HG02763 (cell line): ENCODE data around the gene SVOPL.
"Not testable (repeated sequence)": the region's sequence is repeated elsewhere in the genome, so short reads cannot be mapped to it uniquely, and the experiment has no call there.

ENCODE experiments used
- ATAC-seq: cut with Tn5 transposase; IDR thresholded peaks from one replicate; pipeline ENCODE4 v1.9.1; 2021; ENCODE audit warnings: mild to moderate bottlenecking, moderate library complexity; ENCODE audit not compliant: unreplicated experiment

Gene SVOPL

DNA sequence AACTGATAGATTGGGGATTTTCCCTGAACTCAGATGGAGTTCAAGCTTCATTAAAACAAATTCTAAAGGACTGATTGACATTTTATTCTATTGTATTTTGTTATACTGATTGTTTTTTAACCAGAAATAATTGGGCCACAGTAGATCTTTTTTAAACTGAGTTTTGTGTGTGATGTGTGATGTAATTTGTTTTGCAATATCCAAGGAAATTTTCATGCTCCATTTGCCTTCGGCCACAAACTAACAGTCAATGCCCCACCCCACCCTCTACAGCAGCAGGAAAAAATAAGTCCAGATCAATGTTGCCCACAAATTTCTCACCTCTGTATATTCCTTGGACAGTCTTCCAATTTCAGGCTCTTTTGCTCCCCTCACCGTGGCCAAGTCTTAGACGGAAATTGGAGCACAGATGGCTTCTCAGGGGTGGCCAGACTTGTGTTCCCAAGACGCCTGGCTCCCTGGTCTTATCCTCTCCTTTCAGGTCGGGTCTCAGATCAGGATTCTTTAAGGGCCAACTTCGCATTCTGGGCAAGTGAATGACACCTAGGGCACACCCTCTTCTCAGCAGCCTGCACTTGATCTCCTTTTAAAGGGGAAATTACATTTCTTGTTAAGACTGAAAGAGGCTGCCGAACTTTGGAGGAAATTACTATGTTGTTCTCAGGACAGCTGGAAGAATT lies at the start of gene SVOPL:
TSS of gene SVOPL (minus strand) at position 506 of the 680 bp plus-strand sequence. CDS start 22,317 bp downstream, outside the sequence.
- no peak for ATAC-seq

- no peak for ATAC-seq
These were observed 49.3 kb upstream of the SVOPL start for GRCh38 chr7:138750473-138750872.

GRCh38 chr7:138749960-138750359 lies 48.8 kb upstream of the SVOPL start:
- no peak for ATAC-seq

GRCh38 chr7:138748666-138749065 lies 47.5 kb upstream of the SVOPL start:
- ATAC-seq: no peak

DNA sequence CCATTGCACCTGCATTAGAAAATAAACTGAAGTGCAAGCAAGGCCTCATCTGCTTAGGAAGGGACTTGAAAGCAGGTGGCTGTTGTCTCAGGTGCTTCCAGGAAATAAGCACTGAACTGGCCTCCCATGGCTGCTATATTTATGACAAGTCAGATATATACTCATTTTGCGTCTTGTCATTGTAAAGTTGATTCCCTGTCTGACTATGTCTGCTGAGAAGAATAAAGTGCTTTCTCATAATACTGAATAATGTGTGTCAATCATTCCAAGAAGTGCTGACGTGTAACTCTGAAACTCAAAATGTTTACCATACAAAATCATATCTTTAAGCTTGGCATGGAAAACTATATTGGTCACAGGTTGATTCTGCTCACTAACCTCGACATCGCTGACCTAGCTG lies 44.9 kb upstream of the SVOPL start:
- no peak for ATAC-seq

DNA sequence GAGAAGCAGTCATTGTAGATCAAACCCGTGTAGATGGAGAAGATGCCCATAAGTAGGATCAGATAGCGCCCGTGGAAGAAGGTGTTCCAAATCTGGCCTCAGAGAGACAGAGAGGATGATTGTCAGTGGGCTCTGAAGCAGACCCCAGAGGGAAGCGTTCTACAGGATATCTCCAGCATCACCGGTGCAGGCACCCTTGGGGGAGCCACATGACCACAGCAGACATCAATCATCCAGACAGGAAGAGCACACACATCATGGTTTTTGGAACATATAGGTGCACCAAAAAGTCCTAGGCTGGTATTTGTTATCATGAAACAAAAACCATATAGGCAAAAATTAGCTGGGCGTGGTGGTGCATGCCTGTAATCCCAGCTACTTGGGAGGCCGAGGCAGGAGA lies 44.0 kb upstream of the SVOPL start:
- ATAC-seq: no peak

DNA sequence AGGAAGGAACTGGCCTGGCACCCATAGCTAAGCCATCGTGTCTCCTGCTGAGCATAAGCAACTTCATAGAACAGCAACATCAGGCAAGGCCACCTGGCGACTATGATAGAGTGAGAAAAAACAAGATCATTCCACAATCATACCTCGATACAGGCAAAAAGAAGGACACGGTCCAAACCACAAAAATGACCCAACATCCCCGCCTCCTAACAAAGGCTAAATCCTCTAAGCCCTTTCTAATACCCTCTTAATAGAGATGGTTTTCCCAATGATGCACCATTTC lies 40.2 kb upstream of the SVOPL start:
- no peak for ATAC-seq

- ATAC-seq: no peak
These were observed 38.7 kb upstream of the SVOPL start for GRCh38 chr7:138739859-138740258.

GRCh38 chr7:138738551-138739335 lies 37.6 kb upstream of the SVOPL start:
- ATAC-seq: peak; percentile 87

DNA sequence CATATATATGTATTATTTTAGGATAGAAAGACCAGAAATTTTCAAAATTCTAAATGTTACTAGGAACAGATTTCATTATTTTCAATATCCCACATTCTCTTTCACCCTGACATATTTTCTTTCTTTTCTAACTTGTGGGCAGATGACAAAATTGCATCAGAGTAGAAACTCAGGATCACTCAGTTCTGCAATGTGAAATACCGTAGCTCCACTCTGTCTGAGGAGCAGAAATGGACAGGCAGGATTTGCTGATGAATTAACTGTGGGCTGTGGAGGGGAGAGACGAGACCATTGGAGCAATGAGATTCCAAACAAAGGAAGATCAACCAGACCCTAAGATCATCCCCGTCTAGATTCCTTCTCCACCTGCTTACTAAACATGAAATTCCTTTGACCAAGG lies 37.0 kb upstream of the SVOPL start:
- no peak for ATAC-seq

DNA sequence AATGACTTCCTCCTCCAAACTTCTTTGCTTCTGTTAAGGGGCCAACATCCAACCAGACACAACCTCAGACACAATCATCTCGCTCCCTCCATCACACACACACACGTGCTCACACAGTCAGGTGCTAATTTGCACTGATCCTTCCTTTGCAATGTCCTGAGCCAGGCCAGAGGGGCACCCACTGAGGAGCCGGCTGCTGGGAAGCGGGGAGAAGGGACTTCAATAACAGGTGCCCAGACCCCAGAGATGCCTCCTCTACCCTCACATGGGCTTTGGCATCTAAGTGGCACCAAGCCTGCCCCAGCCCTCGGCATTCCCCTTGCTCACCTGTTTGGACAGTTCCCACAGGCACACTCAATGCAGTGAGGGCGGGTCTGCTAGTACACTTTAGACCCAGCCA lies 34.2 kb upstream of the SVOPL start:
- ATAC-seq: no peak

- not testable (repeated sequence) for ATAC-seq
These were observed 30.6 kb upstream of the SVOPL start for GRCh38 chr7:138731733-138732132.

GRCh38 chr7:138729444-138729843 lies 28.3 kb upstream of the SVOPL start:
- ATAC-seq: no peak

GRCh38 chr7:138727336-138728099 lies 26.4 kb upstream of the SVOPL start:
- no peak for ATAC-seq

DNA sequence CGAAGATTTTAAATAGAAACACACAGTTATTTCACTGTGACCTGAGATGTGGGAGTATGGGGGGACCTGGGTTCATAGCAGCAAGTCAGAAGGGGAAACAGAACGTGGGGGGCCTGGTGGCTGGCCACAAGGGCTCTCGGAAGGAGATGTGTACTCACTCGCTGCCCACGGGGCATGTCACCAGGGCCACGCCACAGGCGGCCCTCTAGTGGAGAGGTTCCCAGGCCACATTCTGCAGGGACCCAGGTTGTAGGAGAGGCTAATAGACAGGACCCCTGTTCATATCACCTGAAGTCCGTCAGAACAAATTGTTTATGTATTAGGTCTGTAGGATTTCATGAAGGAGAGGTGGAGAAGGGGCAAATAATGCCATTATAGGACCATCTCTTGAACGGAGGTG lies 25.1 kb upstream of the SVOPL start:
- ATAC-seq: no peak

DNA sequence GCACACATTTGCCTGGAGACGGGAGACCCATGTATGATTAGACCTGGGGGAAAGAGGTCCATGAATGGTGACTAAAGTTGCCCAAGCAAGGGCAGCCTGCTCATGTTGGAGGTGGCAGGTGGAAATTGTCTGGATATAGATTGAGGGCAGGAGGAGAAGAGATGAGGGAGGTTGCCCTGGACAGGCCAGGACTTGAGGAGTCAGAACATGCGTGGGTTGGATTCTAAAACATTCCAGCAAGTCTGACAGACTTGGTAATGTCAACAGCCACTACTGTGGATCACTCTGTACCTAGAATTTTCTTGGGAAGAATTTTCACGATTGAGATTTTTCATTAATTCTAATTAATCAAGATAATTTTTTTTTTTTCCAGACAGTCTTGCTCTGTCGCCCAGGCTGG lies 19.1 kb upstream of the SVOPL start:
- no peak for ATAC-seq

- no peak for ATAC-seq
These were observed 15.7 kb upstream of the SVOPL start for GRCh38 chr7:138716889-138717288.

GRCh38 chr7:138713191-138713590 lies 12.0 kb upstream of the SVOPL start:
- no peak for ATAC-seq

GRCh38 chr7:138712652-138713051 lies 11.5 kb upstream of the SVOPL start:
- ATAC-seq: no peak

GRCh38 chr7:138710536-138711385 lies 9.6 kb upstream of the SVOPL start:
- ATAC-seq: no peak

DNA sequence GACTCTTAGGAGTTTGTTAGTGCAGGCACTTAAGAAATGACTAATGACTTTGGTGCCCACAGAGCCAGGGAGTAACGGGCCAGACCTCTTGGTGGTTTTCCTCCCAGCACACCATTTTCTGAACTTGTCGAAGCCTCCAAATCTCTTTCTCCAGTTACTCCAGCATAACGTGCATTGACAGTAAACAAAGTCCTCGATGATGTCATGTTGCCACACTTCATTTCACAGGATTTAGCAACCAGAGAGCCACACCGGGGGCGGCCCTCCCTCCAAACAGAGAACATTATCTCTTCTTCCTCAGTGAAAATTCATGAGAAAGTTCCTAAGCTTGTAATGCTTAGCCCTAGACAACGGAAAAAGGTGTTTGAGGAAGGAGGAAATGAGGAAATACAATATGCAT lies 4.0 kb upstream of the SVOPL start:
- no peak for ATAC-seq
